HL-60 (cell line): ENCODE results near the gene RAB15.

Experiments used
- GABPA ChIP-seq: IDR thresholded peaks from 2 replicates; pipeline ENCODE4 v1.6.1; 2012; ENCODE audit warnings: low read depth
- POLR2AphosphoS5 ChIP-seq: IDR thresholded peaks from 2 replicates; pipeline ENCODE4 v1.6.1; 2012; ENCODE audit warnings: low read depth
- SPI1 ChIP-seq: IDR thresholded peaks from 2 replicates; pipeline ENCODE4 v1.6.1; 2012; ENCODE audit warnings: low read depth, mild to moderate bottlenecking, borderline replicate concordance
- TF ChIP-seq, protein P1 (sequence below): IDR thresholded peaks from one replicate; pipeline ENCODE4 v1.5.1; 2011; ENCODE audit warnings: low read length, control low read depth, inconsistent platforms; ENCODE audit not compliant: insufficient read depth
- TF ChIP-seq, protein P2 (sequence below): IDR thresholded peaks from 2 replicates; pipeline ENCODE4 v1.6.1; 2012; ENCODE audit warnings: low read depth; ENCODE audit not compliant: insufficient replicate concordance

- TF ChIP-seq POLR2AphosphoS5: no peak
- TF ChIP-seq, protein P1, sequence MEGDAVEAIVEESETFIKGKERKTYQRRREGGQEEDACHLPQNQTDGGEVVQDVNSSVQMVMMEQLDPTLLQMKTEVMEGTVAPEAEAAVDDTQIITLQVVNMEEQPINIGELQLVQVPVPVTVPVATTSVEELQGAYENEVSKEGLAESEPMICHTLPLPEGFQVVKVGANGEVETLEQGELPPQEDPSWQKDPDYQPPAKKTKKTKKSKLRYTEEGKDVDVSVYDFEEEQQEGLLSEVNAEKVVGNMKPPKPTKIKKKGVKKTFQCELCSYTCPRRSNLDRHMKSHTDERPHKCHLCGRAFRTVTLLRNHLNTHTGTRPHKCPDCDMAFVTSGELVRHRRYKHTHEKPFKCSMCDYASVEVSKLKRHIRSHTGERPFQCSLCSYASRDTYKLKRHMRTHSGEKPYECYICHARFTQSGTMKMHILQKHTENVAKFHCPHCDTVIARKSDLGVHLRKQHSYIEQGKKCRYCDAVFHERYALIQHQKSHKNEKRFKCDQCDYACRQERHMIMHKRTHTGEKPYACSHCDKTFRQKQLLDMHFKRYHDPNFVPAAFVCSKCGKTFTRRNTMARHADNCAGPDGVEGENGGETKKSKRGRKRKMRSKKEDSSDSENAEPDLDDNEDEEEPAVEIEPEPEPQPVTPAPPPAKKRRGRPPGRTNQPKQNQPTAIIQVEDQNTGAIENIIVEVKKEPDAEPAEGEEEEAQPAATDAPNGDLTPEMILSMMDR: no peak
- TF ChIP-seq, protein P2, sequence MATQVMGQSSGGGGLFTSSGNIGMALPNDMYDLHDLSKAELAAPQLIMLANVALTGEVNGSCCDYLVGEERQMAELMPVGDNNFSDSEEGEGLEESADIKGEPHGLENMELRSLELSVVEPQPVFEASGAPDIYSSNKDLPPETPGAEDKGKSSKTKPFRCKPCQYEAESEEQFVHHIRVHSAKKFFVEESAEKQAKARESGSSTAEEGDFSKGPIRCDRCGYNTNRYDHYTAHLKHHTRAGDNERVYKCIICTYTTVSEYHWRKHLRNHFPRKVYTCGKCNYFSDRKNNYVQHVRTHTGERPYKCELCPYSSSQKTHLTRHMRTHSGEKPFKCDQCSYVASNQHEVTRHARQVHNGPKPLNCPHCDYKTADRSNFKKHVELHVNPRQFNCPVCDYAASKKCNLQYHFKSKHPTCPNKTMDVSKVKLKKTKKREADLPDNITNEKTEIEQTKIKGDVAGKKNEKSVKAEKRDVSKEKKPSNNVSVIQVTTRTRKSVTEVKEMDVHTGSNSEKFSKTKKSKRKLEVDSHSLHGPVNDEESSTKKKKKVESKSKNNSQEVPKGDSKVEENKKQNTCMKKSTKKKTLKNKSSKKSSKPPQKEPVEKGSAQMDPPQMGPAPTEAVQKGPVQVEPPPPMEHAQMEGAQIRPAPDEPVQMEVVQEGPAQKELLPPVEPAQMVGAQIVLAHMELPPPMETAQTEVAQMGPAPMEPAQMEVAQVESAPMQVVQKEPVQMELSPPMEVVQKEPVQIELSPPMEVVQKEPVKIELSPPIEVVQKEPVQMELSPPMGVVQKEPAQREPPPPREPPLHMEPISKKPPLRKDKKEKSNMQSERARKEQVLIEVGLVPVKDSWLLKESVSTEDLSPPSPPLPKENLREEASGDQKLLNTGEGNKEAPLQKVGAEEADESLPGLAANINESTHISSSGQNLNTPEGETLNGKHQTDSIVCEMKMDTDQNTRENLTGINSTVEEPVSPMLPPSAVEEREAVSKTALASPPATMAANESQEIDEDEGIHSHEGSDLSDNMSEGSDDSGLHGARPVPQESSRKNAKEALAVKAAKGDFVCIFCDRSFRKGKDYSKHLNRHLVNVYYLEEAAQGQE: no peak
- no peak for TF ChIP-seq GABPA
- TF ChIP-seq SPI1: no peak
Measured at GRCh38 chr14:64928239-64929013, 43.7 kb downstream of the RAB15 start.
